Gastroesophageal sphincter (tissue), 4 donors: ENCODE results near the gene NKX2-1. TPM values are rescaled to one million over a fixed set of nuclear protein-coding genes. Genes with fewer than 3 reads are reported as not detected.

Experiments
- ATAC-seq: fragments of 150-250 bp; one replicate; pipeline ENCODE4 v1.9.1; 2016; ENCODE audit warnings: mild to moderate bottlenecking, moderate library complexity
- H3K27ac ChIP-seq, 4 donors: fragments of 200-600 bp; sonication (generic) in 3 of 4; 1 replicate in 3 of 4; 2 replicates in 1 of 4; pipeline ENCODE4 v1.5.1; 2016 to 2019
- H3K27me3 ChIP-seq: fragments of 200-600 bp; sonication (generic); one replicate; pipeline ENCODE4 v1.5.1; 2019
- H3K36me3 ChIP-seq, 2 donors: fragments of 200-600 bp; sonication (generic); one replicate each; pipeline ENCODE4 v1.5.1; 2019; ENCODE audit warnings: control low read depth in 1 of 2
- H3K4me1 ChIP-seq, 3 donors: fragments of 200-600 bp; sonication (generic); 1 replicate in 2 of 3; 2 replicates in 1 of 3; pipeline ENCODE4 v1.5.1; 2016 to 2019; ENCODE audit warnings: control low read depth in 2 of 3
- H3K4me3 ChIP-seq, 2 donors: fragments of 200-600 bp; sonication (generic); one replicate each; pipeline ENCODE4 v1.5.1; 2019; ENCODE audit warnings: mild to moderate bottlenecking in 1 of 2, moderate library complexity in 1 of 2
- H3K9me3 ChIP-seq, 3 donors: fragments of 200-600 bp; sonication (generic); one replicate each; pipeline ENCODE4 v1.5.1; 2017 to 2019; ENCODE audit warnings: control low read depth in 2 of 3
- EP300 ChIP-seq: sonication (generic); formaldehyde crosslinking; IDR thresholded peaks from one replicate; pipeline ENCODE4 v1.6.1; 2017; ENCODE audit warnings: antibody characterized with exemption, mild to moderate bottlenecking
- POLR2A ChIP-seq, 2 donors: fragments of 450-650 bp; IDR thresholded peaks; one replicate each; pipeline ENCODE4 v1.6.1; 2017; ENCODE audit warnings: antibody characterized with exemption in 2 of 2, mild to moderate bottlenecking in 2 of 2, moderate library complexity in 1 of 2
- POLR2AphosphoS5 ChIP-seq: sonication (generic); formaldehyde crosslinking; IDR thresholded peaks from one replicate; pipeline ENCODE4 v1.6.1; 2017; ENCODE audit warnings: antibody characterized with exemption
- WGBS, 2 donors: methylation state at CpG; one replicate each; pipeline ENCODE4 v1.1.5; 2018; ENCODE audit warnings: low coverage in 1 of 2; 5-methylcytosine and 5-hydroxymethylcytosine counted together
- total RNA-seq, 4 donors: library from RNA; depleted of rRNA; stranded (reverse); fragments of >200 nt; gene quantifications; one replicate each; pipeline ENCODE4 v1.1.0, GENCODE V29; 2016
- TF ChIP-seq, protein P1 (sequence below), 4 experiments: fragments of 200-600 bp in 2 of 4; fragments of 450-650 bp in 2 of 4; sonication (generic) in 1 of 4; IDR thresholded peaks; one replicate each; pipeline ENCODE4 v1.5.1; 2017 to 2019; ENCODE audit warnings: antibody characterized with exemption in 4 of 4, mild to moderate bottlenecking in 2 of 4, moderate library complexity in 2 of 4

Gene NKX2-1
- total RNA-seq, 4 donors from 2014 or later: not detected

DNA sequence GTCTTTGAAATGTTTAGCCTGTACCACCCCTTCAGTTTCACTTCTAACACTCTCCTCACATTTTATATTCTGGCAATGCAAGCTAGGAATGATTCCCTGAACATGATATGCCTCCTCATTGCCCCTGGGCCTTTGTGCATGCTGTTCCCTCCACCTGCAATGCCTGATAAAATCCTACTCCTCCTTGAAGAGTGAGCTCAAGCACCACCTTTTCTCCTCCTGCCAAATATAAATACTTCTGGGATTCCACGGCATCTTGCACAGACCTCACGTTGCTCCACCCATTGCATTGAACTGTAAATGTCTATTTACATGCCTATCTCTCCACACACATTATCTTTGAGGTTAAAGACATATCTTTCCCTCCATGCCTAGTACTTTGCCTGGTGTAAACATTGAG, 21.1 kb downstream of the NKX2-1 start:
- no peaks in the 10 kb centered on the region for H3K36me3 ChIP-seq
- no peak overlapping the region for H3K4me3 ChIP-seq
- ATAC-seq: no peak
- peaks cover 99% of the 10 kb centered on the region for H3K27me3 ChIP-seq
- H3K9me3 ChIP-seq: no peaks in the 10 kb centered on the region
- H3K4me1 ChIP-seq: peaks cover 0 to 4% (median 2%) of the 10 kb centered on the region in 3 donors
- H3K27ac ChIP-seq: no peak overlapping the region
- TF ChIP-seq, protein P1, sequence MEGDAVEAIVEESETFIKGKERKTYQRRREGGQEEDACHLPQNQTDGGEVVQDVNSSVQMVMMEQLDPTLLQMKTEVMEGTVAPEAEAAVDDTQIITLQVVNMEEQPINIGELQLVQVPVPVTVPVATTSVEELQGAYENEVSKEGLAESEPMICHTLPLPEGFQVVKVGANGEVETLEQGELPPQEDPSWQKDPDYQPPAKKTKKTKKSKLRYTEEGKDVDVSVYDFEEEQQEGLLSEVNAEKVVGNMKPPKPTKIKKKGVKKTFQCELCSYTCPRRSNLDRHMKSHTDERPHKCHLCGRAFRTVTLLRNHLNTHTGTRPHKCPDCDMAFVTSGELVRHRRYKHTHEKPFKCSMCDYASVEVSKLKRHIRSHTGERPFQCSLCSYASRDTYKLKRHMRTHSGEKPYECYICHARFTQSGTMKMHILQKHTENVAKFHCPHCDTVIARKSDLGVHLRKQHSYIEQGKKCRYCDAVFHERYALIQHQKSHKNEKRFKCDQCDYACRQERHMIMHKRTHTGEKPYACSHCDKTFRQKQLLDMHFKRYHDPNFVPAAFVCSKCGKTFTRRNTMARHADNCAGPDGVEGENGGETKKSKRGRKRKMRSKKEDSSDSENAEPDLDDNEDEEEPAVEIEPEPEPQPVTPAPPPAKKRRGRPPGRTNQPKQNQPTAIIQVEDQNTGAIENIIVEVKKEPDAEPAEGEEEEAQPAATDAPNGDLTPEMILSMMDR (IDR thresholded peaks at IDR 0.05): no peak
- TF ChIP-seq POLR2AphosphoS5: no peak
- TF ChIP-seq EP300: no peak
- no peak for TF ChIP-seq POLR2A (IDR thresholded peaks at IDR 0.05)
- 14 to 23% methylated on average over 2 of the region's 2 CpGs for WGBS, 2 donors

GRCh38 chr14:36496346-36496745, 23.7 kb downstream of the NKX2-1 start:
- H3K27me3 ChIP-seq: peaks cover 98% of the 10 kb centered on the region
- 58 to 67% methylated on average over 4 of the region's 4 CpGs for WGBS, 2 donors
- TF ChIP-seq POLR2AphosphoS5 (no peak), EP300 (no peak), POLR2A (IDR thresholded peaks at IDR 0.05) (no peak)
- TF ChIP-seq, protein P1 (IDR thresholded peaks at IDR 0.05): no peak
- H3K36me3 ChIP-seq: no peaks in the 10 kb centered on the region
- no peak overlapping the region for H3K4me3 ChIP-seq
- no peaks in the 10 kb centered on the region for H3K9me3 ChIP-seq
- no peak overlapping the region for H3K27ac ChIP-seq
- no peaks in the 10 kb centered on the region for H3K4me1 ChIP-seq
- no peak for ATAC-seq

DNA sequence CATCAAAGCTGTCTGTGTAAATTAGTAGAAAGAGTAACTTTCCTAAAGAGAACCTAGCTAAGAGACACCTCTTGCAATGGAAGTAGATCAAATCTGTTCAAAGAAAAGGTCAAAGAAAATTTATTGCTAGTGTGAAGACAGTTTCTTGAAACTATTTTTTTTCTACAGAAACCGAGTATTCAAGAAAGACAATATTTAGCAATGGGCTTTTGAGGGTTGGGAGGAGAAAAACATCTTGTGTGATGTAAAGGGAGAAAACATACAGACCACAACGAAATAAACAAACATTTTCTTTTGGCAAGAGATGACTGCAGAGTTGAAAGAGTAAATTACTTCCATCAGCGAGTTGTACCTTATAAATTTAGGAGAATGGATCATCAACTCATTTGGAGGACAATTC, 24.4 kb downstream of the NKX2-1 start:
- Histone ChIP-seq H3K9me3 (no peaks in the 10 kb centered on the region), H3K27me3 (peaks cover 96% of the 10 kb centered on the region), H3K4me3 (no peak overlapping the region), H3K4me1 (no peaks in the 10 kb centered on the region), H3K27ac (no peak overlapping the region), H3K36me3 (no peaks in the 10 kb centered on the region)
- no peak for ATAC-seq
- TF ChIP-seq POLR2AphosphoS5: no peak
- TF ChIP-seq POLR2A (IDR thresholded peaks at IDR 0.05): no peak
- TF ChIP-seq, protein P1 (IDR thresholded peaks at IDR 0.05): no peak
- no peak for TF ChIP-seq EP300
- WGBS, 2 donors: 7 to 10% methylated on average over 3 of the region's 3 CpGs

DNA sequence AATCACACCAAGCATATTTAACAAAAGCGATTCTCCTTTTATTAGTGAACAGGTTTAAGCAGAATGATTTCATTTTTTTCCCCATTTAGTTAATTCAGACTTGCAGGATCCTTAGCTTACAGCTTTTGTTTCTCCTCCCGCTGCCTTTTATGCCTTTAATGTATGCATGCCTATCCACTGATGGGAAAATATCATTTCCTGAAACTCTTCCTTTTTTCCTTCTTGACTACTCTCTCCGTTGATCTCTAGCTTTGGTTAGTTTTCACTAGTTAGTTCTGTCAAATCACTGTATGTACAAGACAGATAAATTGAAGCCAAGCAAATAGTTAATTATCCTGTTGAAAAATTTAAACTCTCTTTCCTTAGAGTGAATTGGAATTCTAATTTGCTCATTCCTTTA, 26.3 kb downstream of the NKX2-1 start:
- Histone ChIP-seq H3K36me3 (no peaks in the 10 kb centered on the region), H3K27ac (no peak overlapping the region), H3K9me3 (no peaks in the 10 kb centered on the region), H3K27me3 (peaks cover 93% of the 10 kb centered on the region), H3K4me3 (no peak overlapping the region), H3K4me1 (no peaks in the 10 kb centered on the region)
- WGBS, 2 donors: 24 to 25% methylated on average over 3 of the region's 3 CpGs
- no peak for TF ChIP-seq POLR2AphosphoS5
- TF ChIP-seq POLR2A (IDR thresholded peaks at IDR 0.05): no peak
- no peak for TF ChIP-seq EP300
- TF ChIP-seq, protein P1 (IDR thresholded peaks at IDR 0.05): no peak
- no peak for ATAC-seq

DNA sequence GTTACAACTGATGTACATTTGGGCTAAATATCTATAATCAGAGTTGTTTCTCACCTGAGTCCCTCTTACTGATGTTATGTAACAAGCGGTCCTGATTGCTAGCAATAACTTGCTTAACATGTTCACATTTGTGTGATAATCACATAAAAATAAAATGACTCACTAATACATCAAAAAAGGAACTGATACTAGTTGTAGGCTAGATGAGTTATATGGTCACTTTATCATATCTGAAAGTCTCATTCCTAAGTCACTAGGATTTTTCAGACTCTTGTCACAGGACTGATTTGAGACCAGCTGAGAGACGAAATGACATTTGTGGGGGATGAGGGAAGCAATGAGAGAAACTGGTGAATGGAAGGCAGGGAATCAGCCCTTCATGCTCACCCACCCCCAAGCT, 34.3 kb downstream of the NKX2-1 start:
- WGBS, 2 donors: 61 to 86% methylated on average over 2 of the region's 2 CpGs
- H3K36me3 ChIP-seq: no peaks in the 10 kb centered on the region
- no peaks in the 10 kb centered on the region for H3K4me1 ChIP-seq
- ATAC-seq: no peak
- no peak overlapping the region for H3K27ac ChIP-seq
- no peaks in the 10 kb centered on the region for H3K9me3 ChIP-seq
- no peak for TF ChIP-seq POLR2A (IDR thresholded peaks at IDR 0.05)
- no peak for TF ChIP-seq POLR2AphosphoS5
- TF ChIP-seq EP300: no peak
- TF ChIP-seq, protein P1 (IDR thresholded peaks at IDR 0.05): no peak
- H3K27me3 ChIP-seq: peaks cover 65% of the 10 kb centered on the region
- H3K4me3 ChIP-seq: no peak overlapping the region
